K562 (cell line): Measurements from ENCODE around the gene PA2G4. TPM values are rescaled to one million over a fixed set of nuclear protein-coding genes. Genes with fewer than 3 reads are reported as not detected.

Experiments
- ATF3 ChIP-seq, 2 experiments: fragments of 450-650 bp in 1 of 2; sonication (generic) in 1 of 2; formaldehyde crosslinking in 1 of 2; IDR thresholded peaks in 1 of 2; conservative IDR thresholded peaks in 1 of 2; 2 replicates each; pipeline versions ENCODE4 v1.6.1 to v1.8.1; 2016 to 2023; ENCODE audit warnings: mild to moderate bottlenecking in 2 of 2, moderate library complexity in 2 of 2, inconsistent platforms in 1 of 2, missing genetic modification reagents in 1 of 2
- ATF4 ChIP-seq: fragments of 450-650 bp; formaldehyde crosslinking; IDR thresholded peaks from 2 replicates; pipeline ENCODE4 v1.4.0; 2022; ENCODE audit warnings: mild to moderate bottlenecking, moderate library complexity
- CBX2 ChIP-seq: fragments of 200-600 bp; sonication (generic); IDR thresholded peaks from one replicate; pipeline ENCODE4 v1.6.1; 2012; ENCODE audit warnings: mild to moderate bottlenecking, low read length, inconsistent platforms; ENCODE audit not compliant: insufficient read depth, poor library complexity, severe bottlenecking
- CCNT2 ChIP-seq: IDR thresholded peaks from 2 replicates; pipeline ENCODE4 v1.6.1; 2011; ENCODE audit warnings: borderline replicate concordance, low read depth, mild to moderate bottlenecking, moderate library complexity, mixed read lengths, low read length; ENCODE audit not compliant: insufficient read length; ENCODE audit errors: extremely low read depth
- DNMT1 ChIP-seq: fragments of 450-650 bp; IDR thresholded peaks from 2 replicates; pipeline ENCODE4 v1.6.1; 2016; ENCODE audit warnings: antibody characterized with exemption, mild to moderate bottlenecking
- ELK3 ChIP-seq: fragments of 450-650 bp; formaldehyde crosslinking; IDR thresholded peaks from 2 replicates; pipeline ENCODE4 v1.4.0; 2020; ENCODE audit warnings: mild to moderate bottlenecking
- PTTG1 ChIP-seq: fragments of 450-650 bp; IDR thresholded peaks from 2 replicates; pipeline ENCODE4 v1.6.1; 2016; ENCODE audit warnings: low read depth, mild to moderate bottlenecking, missing genetic modification characterization, missing compliant biosample characterization
- TAF7 ChIP-seq: fragments of 450-650 bp; IDR thresholded peaks from 2 replicates; pipeline ENCODE4 v1.6.1; 2016; ENCODE audit warnings: missing genetic modification characterization, missing compliant biosample characterization
- TRIM28 ChIP-seq: fragments of 450-650 bp; IDR thresholded peaks from 2 replicates; pipeline ENCODE4 v1.6.1; 2017
- ZBTB40 ChIP-seq, 2 experiments: fragments of 450-650 bp in 1 of 2; sonication (generic) in 1 of 2; formaldehyde crosslinking in 1 of 2; IDR thresholded peaks; 2 replicates each; pipeline versions ENCODE4 v1.7.1 to v1.9.0; 2016 to 2022; ENCODE audit warnings: inconsistent platforms in 1 of 2, mild to moderate bottlenecking in 1 of 2, missing genetic modification reagents in 1 of 2
- ZNF212 ChIP-seq: fragments of 450-650 bp; formaldehyde crosslinking; IDR thresholded peaks from 2 replicates; pipeline ENCODE4 v1.4.0; 2020; ENCODE audit warnings: mild to moderate bottlenecking
- ZNF512 ChIP-seq: IDR thresholded peaks from 2 replicates; pipeline ENCODE4 v1.6.1; 2016; ENCODE audit warnings: missing genetic modification characterization, missing compliant biosample characterization
- ZNF780A ChIP-seq: fragments of 250-450 bp; sonication (Bioruptor Pico); IDR thresholded peaks from 2 replicates; pipeline ENCODE4 v1.5.0; 2021; ENCODE audit warnings: mild to moderate bottlenecking
- polyA plus RNA-seq, 8 experiments: library from polyadenylated mRNA; depleted of rRNA in 4 of 8; stranded (reverse) in 5 of 8; unstranded in 3 of 8; fragments of >200 nt; fragmentation: Nextera tagmentation in 2 of 8; fragmentation: Illumina TruSeq in 1 of 8; extraction: Ambion mirVana in 2 of 8; extraction: Trizol in 1 of 8; gene quantifications; 2 replicates each; pipeline versions ENCODE4 v1.2.1 to v1.2.3, GENCODE V29; 2011 to 2014; ENCODE audit warnings: inconsistent platforms in 1 of 8, missing spikeins in 1 of 8
- total RNA-seq, 7 experiments: library from RNA; depleted of rRNA in 6 of 7; stranded (reverse); fragments of >200 nt in 6 of 7; fragmentation: Illumina TruSeq in 2 of 7; extraction: Trizol in 2 of 7; gene quantifications; 2 replicates each; pipeline versions ENCODE4 v1.2.1 to v1.2.3, GENCODE V29; 2011 to 2021; ENCODE audit warnings: low replicate concordance in 1 of 7

PA2G4 gene
- total and polyA plus RNA-seq, 9 of the 15 experiments (the other 6 are each of a cell fraction or from before 2014, with no cell fraction given) = 230 to 925 (median 638) TPM

- TF ChIP-seq ZBTB40 (IDR thresholded peaks at IDR 0.05) = no peak
- no peak for TF ChIP-seq ZBTB40 (CRISPR knock-in tag; IDR thresholded peaks at IDR 0.05)
- no peak for TF ChIP-seq ZNF212
- TF ChIP-seq CCNT2 = no peak
- no peak for TF ChIP-seq ELK3
- no peak for TF ChIP-seq ZNF512
- TF ChIP-seq DNMT1 = no peak
- TF ChIP-seq PTTG1 = no peak
- TF ChIP-seq TAF7 (tag) = no peak
- TF ChIP-seq ATF3 (IDR thresholded peaks at IDR 0.05) = no peak
- no peak for TF ChIP-seq ATF3 (CRISPR knock-in tag; conservative IDR thresholded peaks at IDR 0.05)
- TF ChIP-seq TRIM28 = peak; percentile 33; the same call in 1 of the 2 replicates
- TF ChIP-seq CBX2 = no peak
- no peak for TF ChIP-seq ATF4
- TF ChIP-seq ZNF780A (CRISPR knock-in tag) = no peak
These were observed 15.0 kb downstream of the PA2G4 start (continued) for GRCh38 chr12:56119361-56119796.
